NK-92 (cell line): Measurements from ENCODE around the gene DPT.

Experiments used
- DNase-seq: peaks from one replicate; lab custom pipeline; 2025; ENCODE audit not compliant: unreplicated experiment; lab: John Stamatoyannopoulos, UW

DPT gene

DNA sequence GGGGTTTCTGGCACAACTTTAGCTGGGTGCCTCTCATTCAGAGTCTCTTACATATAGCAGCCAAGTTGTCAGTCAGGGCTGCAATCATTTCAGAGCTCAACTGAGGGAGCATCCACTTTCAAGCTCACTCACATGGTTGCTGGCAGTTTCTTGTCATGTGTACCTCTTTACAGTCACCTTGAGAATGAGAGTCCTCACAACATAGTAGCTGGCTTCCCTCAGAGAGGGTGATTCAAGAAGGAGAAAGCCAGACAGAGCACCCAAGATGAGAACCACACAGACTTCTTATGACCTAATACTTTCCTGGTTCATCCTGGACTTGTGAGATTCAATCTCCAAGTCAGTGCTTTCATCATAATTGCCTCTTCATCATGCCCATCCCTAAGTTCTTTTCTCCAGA is 57.2 kb downstream of the DPT start:
- no peak for DNase-seq

DNA sequence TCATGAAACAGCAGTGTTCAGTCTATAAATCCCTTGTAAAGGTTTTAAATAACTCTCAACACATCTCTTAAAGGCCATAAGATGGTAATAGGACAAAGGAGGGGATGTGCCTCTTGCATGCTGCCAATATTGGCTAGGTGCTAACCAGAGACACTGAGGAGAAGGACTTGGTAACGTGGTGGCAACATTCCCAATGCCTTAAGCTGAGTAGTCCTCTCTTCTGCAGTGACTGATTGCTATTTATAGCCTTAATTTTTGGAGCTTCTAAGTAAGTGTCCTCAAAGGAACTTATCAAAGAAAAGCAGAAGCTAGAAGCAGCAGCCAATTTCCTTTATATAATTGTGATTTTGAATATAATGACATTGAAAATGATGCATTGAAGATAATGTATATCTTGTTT is 63.0 kb downstream of the DPT start:
- no peak for DNase-seq

DNA sequence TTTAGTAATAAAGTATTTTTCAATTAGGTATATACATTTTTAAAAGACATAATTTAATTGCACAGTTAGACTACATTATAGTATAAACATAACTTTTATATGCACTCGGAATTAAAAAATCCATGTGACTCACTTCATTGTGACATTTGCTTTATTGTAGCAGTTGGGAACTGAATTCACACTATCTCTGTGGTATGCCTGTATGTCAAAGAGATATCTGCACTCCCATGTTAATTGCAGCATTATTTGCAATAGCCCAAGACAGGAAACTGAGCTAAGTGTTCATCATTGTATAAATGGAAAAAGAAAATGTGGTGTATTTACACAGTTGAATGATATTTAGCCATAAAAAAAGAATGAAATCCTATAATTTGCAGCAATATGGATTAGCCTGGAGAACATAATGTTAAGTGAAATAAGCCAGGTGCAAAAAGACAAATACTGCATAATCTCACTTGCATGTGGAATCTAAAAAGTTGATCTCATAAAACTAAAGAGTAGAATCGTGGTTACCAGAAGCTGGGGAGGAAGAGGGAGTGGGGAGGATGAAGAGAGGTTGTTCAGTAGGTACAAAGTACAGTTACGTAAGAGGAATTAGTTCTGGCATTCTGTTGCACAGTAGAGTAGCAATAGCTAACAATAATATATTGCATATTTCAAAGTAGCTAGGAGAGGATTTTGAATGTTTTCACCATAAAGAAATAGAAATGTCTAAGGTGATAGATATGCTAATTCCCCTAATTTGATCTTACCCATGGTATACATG is 64.8 kb downstream of the DPT start:
- no peak for DNase-seq

DNA sequence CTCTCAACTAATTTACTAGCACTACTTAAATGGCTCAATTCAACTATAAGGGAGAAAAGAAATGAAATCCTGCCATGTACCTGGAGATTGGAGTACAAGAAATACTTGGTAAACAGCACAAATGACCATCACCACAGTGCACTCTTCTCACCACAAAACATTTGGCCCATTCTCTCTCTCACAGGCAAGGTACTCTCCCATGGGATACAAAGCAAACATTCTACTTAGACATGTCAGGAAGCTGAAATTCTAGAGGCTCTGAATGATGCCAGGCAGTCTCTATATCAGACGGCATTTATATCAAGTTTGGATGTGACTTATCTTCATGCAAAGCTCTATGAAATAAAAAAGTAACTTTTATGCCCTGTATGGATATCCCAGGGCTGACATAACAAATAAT is 72.5 kb downstream of the DPT start:
- no peak for DNase-seq

DNA sequence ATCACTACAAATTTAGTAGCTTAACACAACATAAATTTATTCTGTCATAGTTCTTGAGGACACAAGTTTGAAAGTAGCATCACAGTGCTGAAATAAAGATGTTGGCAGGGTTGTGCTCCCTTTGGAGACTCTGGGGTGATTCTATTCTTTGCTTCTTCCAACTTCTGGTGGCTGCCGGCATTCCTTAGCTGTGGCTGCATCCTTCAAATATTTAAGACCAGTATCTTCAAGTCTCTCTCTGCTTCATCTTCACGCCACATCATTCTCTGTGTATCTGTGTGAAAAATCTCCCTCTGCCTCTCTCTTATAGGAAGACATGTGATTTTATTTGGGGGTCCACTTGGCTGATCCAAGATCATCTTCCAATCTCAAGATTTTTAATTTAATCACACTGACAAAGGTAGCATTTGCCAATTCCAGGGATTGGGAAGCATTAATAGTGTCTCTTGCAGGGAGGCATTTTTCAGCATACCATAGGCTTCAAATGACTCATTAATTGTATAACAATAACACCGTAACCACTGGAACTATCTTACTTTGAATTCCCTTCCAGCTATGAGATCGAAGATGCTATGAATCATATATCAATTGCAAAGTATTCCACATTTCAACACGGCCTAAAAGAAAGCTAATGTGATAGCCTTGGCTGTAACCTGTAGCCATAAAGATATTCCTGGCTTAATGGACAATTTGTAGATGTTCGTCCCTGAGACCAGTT is 74.6 kb downstream of the DPT start:
- DNase-seq, result no peak

DNA sequence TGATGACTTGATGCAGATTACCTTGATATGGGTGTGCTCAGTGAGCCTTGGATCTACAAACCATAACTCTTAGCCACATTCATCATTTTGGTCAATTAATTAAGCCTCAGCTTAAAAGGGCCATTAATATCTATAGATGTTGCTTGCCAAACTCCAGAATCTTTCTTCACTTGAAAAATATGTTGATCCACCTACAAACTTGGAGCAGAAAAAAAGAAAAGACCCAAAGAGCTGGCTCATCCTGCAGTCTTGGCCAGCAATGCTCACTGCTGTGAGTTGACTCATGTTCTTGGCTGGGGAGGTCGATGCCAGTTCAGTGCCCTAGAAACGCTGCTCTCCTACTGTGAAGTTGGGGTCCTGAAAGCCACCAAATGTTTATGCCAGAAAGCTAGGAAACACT is 75.4 kb downstream of the DPT start:
- DNase-seq, result no peak

DNA sequence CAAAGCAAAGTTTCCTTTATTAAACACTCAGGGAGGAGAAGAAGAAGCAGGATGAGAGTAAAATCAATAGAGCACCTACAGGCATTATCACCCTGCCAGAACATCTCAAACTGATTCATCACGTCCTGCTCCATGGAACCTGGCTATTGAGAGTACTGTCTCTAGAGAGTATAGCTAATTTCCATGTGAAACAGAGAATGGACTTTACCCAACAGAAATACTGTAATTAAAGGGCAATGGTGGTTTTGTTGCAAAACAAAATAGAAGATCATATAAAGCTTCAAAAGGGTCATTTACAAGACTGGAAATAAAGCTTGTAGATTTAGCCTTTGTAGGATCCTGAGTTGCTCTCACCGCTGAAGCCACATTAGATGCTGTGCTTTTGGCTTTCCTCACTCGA is 83.3 kb downstream of the DPT start:
- DNase-seq, result no peak
